ENCODE measurements around the gene GPX8.
A peak's percentile ranks its signal among the peaks of the same experiment; 100 is the strongest.

GPX8 gene, protein sequence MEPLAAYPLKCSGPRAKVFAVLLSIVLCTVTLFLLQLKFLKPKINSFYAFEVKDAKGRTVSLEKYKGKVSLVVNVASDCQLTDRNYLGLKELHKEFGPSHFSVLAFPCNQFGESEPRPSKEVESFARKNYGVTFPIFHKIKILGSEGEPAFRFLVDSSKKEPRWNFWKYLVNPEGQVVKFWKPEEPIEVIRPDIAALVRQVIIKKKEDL

DNA sequence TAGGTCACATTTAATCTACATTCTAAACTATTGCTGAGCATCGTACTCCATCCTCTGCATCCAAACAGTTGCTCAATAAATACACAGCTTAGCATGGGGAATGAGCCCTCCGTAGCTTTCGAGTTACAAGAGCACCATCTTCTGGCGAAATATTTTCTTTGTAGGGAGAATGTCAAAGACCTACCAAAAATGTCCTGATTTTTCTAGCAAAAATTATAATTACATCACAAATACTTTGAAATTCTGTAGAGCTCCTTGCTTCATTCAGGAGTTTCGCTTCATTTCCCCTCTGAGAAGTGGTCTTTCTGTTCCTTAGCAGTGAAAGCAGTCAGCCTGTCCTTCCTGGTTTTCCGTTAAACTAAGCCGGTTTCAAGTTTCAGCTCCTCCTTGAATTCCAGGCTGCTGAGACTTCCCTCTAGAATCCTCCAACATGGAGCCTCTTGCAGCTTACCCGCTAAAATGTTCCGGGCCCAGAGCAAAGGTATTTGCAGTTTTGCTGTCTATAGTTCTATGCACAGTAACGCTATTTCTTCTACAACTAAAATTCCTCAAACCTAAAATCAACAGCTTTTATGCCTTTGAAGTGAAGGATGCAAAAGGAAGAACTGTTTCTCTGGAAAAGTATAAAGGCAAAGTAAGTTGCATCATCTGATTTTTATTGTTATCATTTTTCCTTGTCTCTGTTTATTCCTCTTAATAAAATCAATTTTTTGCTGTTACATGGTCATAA lies at the start of gene GPX8:
Gene GPX8, plus strand, starts transcription at position 409 of the 730 bp plus-strand sequence. Its CDS starts 22 bp downstream, at position 431.
- DNase-seq (ENCODE audit: low read depth): peak; percentile 85

- DNase-seq (ENCODE audit: low read depth): no peak
Observed at GRCh38 chr5:55110217-55110616, 49.8 kb upstream of the GPX8 start.

- no peak for DNase-seq (ENCODE audit: low read depth)
Observed at GRCh38 chr5:55113327-55113726, 46.6 kb upstream of the GPX8 start.

DNA sequence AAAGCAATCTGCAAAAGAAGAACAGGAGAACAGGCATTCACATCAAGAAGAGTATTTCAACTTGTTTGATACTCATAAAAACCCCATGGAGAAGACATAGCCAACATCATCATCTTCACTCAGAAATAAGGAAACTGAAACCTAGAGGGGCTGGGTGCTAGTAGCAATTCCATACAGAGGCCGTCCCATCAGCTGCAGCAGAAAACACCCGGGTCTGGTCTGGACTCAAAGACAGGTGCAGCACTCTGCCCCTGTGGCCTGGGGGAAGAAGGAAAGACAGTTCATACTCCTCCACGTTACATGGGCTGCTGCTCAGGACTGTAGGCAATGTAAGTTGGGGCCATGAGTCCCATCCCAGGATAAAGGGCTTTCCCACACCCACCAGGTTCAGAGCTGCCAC lies 45.9 kb upstream of the GPX8 start:
- no peak for DNase-seq (ENCODE audit: low read depth)

DNA sequence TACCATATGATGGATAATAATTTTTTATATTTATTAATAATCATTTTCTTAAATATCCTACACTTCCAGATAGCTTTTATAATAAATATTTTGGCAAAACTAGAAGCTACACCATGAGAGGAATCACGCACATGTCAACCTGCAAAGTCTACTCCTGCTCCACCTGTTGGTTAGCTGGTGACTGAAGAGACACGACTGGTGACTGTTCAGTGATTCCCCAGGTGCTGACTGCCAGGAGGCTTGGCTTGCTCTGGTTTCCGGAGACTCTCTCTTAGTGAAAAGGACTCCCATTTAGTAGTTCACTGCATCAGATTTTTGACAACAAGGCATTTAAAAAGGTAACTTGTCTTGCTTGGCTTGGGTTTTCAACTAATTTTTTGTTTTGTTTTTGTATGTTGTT lies 36.6 kb upstream of the GPX8 start:
- DNase-seq (ENCODE audit: low read depth): no peak

- DNase-seq (ENCODE audit: low read depth): no peak
Observed at GRCh38 chr5:55134053-55134722, 25.8 kb upstream of the GPX8 start.

- no peak for DNase-seq (ENCODE audit: low read depth)
Observed at GRCh38 chr5:55136521-55136920, 23.4 kb upstream of the GPX8 start.

DNA sequence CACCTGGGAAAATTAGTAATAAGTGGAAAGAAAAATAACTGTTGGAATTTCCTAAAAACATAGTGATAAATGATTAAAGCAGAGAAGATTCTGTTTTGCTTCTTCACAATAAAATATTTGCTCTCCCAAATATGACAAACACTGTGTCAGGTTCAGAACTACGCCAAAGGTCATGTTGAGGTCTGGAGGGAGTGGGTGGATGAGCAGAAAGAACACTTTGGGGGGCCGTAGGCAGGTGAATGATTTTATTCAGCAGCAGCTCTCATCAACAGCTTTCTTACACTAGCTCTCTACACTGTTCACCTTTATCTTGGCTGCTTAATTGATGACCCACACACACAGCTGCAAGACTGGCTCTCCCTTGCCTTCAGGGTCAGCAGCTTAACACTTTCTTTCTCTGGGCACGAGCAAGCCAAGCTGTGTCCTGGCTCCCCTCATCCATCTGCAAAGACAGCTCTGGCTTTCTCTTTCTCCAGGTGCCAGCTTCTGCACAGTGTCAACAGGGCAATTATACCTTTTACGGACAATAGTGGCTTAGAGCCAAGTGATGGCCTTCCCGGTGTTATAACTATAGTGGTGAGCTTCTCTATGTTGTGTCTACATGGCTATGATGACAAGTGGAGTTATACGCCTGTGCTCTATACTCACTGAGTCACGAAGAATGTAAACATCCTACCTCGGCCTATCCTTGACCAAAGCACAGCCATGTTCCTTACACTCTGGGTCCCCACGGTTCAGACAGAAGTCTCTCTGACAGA lies 18.9 kb upstream of the GPX8 start:
- no peak for DNase-seq (ENCODE audit: low read depth)

- no peak for DNase-seq (ENCODE audit: low read depth)
Observed at GRCh38 chr5:55141945-55142690, 17.9 kb upstream of the GPX8 start.

DNA sequence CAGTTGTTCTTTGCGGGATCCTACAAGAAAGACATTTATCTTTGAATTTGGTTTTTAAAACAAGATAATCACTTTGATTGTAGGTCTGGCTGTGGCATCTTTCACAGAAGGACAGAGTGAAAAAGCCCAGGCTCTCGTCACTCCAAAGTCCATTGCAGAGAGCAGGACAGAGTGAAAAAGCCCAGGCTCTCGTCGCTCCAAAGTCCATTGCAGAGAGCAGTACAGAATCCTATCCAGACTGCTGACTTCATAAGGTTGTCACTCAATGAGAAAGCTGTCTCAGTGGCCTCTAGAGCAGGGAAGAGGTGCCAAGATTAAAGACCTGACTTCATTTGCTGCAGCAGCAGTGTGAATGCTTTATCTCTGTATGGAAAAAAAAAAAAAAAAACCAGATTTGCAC lies 16.3 kb upstream of the GPX8 start:
- no peak for DNase-seq (ENCODE audit: low read depth)

- no peak for DNase-seq (ENCODE audit: low read depth)
Observed at GRCh38 chr5:55146080-55146479, 13.9 kb upstream of the GPX8 start.

DNA sequence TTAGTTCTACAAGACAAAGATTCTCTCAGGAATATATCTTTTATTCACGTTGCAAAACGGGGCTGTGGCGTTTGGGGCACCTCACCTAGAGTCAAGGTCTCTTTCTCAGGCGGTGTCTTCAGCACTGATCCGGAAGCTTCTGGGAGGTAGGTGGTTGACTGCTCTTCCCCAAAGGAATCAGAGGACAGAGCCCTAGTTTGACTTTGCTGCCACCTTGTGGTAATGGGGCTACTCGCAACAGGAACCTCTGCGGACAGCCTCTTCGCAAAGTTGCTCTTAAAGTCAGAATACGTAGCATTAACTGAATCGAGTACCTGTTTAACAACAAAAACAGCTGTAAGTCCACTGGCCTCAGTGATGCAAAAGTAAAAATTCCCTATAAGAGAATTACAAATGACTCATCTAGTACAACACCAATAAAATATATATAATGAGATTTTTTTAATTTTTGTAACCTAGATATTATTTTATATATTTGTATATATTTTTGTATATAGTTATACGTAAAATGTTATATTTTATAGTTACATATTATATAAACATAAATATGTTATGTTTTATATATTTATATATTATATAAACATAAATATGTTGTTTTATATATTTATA lies 13.3 kb upstream of the GPX8 start:
- peak; percentile 72 for DNase-seq (ENCODE audit: low read depth)

DNA sequence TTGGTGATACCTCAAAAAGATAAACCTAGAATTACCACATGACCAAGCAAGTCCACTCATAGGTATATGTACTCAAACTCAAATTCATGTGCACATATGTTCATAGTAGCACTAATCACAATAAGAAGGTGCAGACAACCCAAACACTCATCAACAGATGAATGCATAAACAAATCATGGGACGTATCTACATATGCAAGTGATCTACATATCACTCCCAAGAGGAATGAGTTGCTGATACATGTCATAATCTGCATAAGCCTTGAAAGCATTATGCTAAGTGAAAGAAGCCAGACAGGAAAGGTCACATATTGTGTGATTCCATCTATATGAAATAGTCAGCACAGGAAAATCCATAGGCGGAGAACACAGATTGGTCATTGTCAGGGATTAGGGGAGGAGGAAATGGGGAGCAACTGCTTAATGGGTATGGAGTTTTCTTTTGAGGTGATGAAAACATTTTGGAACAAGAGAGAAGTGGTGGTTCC lies 10.6 kb upstream of the GPX8 start:
- no peak for DNase-seq (ENCODE audit: low read depth)

DNA sequence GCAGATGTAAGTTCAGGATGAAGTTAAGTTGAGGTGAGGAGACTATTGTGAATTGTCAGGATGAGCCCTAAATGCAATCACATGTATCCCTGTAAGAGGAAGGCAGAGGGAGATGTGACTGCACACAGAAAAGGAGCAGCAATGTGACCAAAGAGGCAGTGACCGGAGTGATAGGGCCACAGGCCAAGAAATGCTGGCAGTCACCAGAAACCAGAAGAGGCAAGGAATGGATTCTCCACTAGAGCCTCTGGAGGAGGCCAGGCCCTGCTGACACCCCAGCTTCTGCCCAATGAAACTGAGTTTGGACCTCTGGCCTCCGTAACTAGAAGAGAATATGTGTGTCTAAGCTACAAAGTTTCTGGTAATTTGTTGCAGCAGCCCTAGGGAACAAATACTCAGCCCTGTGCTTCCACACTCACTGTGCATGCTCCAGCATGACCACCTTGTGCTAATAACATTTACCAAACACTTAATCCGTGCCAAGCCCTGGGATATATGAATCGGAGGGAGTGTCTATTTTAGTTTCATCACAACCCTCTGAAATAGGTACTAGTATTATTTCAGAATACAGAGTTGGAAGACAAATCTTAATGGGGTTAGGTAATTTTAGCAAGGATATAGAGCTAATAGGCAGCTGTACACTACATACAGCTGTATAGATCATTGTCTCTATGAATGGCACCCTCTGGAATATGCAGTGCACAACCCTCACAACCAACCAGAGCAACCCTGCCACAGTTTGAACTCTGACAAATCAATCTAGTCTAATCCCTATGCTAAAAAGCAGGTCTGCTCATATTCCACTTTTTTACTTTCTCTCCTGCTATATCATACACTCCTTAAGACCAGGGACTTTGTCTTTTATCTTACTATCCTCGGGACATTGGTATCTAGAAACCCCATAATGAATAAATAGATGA lies 7.8 kb upstream of the GPX8 start:
- peak; percentile 79 for DNase-seq (ENCODE audit: low read depth)

DNA sequence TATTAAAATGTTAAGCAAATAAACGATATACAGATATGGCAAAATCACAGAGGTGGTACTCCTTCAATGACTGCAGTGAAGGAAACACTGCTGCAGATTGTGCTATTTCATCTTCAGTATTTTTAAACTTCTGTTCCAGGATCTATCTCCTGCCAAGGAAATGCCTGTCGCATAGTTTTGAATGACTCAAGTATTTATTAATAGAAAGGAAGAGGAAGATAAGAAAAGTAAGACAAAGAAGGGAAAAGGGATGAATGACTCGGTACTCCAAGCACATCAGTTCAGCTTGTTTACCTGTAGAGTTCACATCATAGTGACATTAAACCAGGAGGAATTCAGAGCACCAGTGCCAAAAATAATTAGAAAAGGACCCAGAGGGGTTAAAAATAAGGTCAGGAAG lies 5.1 kb upstream of the GPX8 start:
- no peak for DNase-seq (ENCODE audit: low read depth)

- peak; percentile 92 for DNase-seq (ENCODE audit: low read depth)
Observed at GRCh38 chr5:55160493-55161209, 680 bp downstream of the GPX8 start.

DNA sequence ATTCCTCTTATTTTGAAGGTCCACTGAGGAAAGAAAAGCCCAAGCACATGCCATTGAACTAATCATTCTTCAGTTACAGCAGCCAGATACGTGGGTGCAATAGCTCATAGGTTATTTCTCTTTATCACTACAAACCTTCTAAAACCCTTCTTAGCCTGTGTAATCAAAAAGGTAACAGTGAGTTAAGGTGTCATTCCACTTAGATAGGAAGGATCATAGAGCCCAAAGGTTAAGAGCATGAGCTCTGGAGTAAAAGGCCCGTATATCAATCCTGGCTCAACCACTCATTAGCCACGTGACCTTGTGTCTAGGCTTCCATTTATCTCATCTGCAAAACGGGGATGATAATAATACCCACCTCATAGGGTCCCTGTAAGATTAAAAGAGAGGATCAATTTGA lies 2.7 kb downstream of the GPX8 start:
- DNase-seq (ENCODE audit: low read depth): no peak

DNA sequence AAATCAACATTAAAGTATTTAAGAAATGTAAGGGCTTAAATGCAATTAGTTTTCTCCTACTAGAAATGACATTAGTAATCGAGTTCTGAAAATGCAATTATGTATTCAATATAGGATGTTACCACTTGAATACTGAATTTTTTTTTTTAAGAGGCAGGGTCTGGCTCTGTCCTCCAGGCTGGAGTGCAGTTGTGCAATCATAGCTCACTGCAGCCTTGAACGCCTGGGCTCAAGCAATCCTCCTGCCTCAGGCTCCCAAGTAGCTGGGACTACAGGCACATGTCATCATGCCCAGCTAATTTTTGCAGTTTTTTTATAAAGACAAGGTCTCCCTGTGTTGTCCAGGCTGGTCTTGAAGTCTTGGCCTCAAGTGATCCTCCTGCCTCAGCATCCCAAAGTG lies 11.5 kb downstream of the GPX8 start:
- no peak for DNase-seq (ENCODE audit: low read depth)

Data from fibroblast of the conjunctiva (primary cell).